ENCODE measurements around the gene CCDC57.

CCDC57 gene

GRCh38 chr17:82101767-82102679, 110.6 kb downstream of the CCDC57 start:
- no peak for DNase-seq

- no peak for DNase-seq
Measured at GRCh38 chr17:82101301-82101715, 111.3 kb downstream of the CCDC57 start.

- DNase-seq: no peak
Measured at GRCh38 chr17:82100502-82101298, 111.9 kb downstream of the CCDC57 start.

GRCh38 chr17:82098939-82099763, 113.5 kb downstream of the CCDC57 start:
- DNase-seq: no peak

- DNase-seq: peak; percentile 92
Measured at GRCh38 chr17:82098169-82098938, 114.3 kb downstream of the CCDC57 start, which contains the start of gene FASN. TSS of gene FASN (minus strand) at chr17:82098236. CDS start at chr17:82096445, 1,791 bp downstream.

- no peak for DNase-seq
Measured at GRCh38 chr17:82097919-82098168, 114.8 kb downstream of the CCDC57 start.

GRCh38 chr17:82097184-82097918, 115.3 kb downstream of the CCDC57 start:
- no peak for DNase-seq

GRCh38 chr17:82096709-82097183, 115.9 kb downstream of the CCDC57 start:
- no peak for DNase-seq

GRCh38 chr17:82095777-82096708, 116.6 kb downstream of the CCDC57 start:
- DNase-seq: peak; percentile 73

GRCh38 chr17:82094931-82095776, 117.5 kb downstream of the CCDC57 start:
- no peak for DNase-seq

- no peak for DNase-seq
Measured at GRCh38 chr17:82092995-82093751, 119.5 kb downstream of the CCDC57 start.

GRCh38 chr17:82092628-82092994, 120.0 kb downstream of the CCDC57 start:
- no peak for DNase-seq

GRCh38 chr17:82092094-82092586, 120.5 kb downstream of the CCDC57 start:
- no peak for DNase-seq

GRCh38 chr17:82091264-82092066, 121.2 kb downstream of the CCDC57 start:
- no peak for DNase-seq

- DNase-seq: no peak
Measured at GRCh38 chr17:82090549-82091263, 121.9 kb downstream of the CCDC57 start.

- DNase-seq: no peak
Measured at GRCh38 chr17:82089723-82090548, 122.7 kb downstream of the CCDC57 start.
